SK-N-SH (cell line): ENCODE results near the gene SCGB3A1.

Experiments used
- EZH2phosphoT487 ChIP-seq: fragments of 200-600 bp; sonication (generic); IDR thresholded peaks from 2 replicates; pipeline ENCODE4 v1.6.1; 2017; ENCODE audit warnings: low read depth, mixed run types, mild to moderate bottlenecking, antibody characterized with exemption, moderate library complexity, borderline replicate concordance
- FOXM1 ChIP-seq: IDR thresholded peaks from 2 replicates; pipeline ENCODE4 v1.4.0; 2012; ENCODE audit warnings: low read depth, mild to moderate bottlenecking
- JUND ChIP-seq: IDR thresholded peaks from 2 replicates; pipeline ENCODE4 v1.4.0; 2012
- RFX5 ChIP-seq: IDR thresholded peaks from 2 replicates; pipeline ENCODE4 v1.6.1; 2012; ENCODE audit warnings: mild to moderate bottlenecking, improper control_type of control experiment, low read length
- SIN3A ChIP-seq: IDR thresholded peaks from 2 replicates; pipeline ENCODE4 v1.6.1; 2012; ENCODE audit warnings: low read depth, mild to moderate bottlenecking, low read length, moderate library complexity, borderline replicate concordance
- TF ChIP-seq, protein P1 (sequence below): fragments of 200-600 bp; sonication (generic); IDR thresholded peaks from 2 replicates; pipeline ENCODE4 v1.6.1; 2017; ENCODE audit warnings: antibody characterized with exemption, mild to moderate bottlenecking, moderate library complexity
- TF ChIP-seq, protein P2 (sequence below): IDR thresholded peaks from 2 replicates; pipeline ENCODE4 v1.4.0; 2012; ENCODE audit warnings: low read depth

DNA sequence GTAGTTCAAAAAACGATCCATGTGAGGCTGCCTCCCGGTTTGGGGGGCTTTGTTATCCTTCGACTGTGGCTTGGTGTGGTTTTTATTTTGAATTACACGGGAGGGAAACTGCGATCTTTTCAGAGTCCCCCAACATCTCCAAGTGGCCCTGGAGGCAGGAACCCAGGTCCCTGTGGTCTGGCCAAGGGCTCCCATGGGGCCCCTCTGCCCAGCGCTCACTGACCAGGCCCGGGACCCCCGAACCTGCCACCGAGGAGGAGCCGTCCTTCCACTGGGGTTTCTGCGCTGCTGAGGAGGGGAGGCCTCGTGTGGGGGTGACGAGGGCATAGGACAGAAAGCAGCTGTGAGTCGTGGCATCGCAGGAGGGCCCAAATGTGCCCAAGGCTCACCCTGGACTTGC is 18.1 kb upstream of the SCGB3A1 start:
- TF ChIP-seq, protein P1, sequence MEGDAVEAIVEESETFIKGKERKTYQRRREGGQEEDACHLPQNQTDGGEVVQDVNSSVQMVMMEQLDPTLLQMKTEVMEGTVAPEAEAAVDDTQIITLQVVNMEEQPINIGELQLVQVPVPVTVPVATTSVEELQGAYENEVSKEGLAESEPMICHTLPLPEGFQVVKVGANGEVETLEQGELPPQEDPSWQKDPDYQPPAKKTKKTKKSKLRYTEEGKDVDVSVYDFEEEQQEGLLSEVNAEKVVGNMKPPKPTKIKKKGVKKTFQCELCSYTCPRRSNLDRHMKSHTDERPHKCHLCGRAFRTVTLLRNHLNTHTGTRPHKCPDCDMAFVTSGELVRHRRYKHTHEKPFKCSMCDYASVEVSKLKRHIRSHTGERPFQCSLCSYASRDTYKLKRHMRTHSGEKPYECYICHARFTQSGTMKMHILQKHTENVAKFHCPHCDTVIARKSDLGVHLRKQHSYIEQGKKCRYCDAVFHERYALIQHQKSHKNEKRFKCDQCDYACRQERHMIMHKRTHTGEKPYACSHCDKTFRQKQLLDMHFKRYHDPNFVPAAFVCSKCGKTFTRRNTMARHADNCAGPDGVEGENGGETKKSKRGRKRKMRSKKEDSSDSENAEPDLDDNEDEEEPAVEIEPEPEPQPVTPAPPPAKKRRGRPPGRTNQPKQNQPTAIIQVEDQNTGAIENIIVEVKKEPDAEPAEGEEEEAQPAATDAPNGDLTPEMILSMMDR, result no peak
- TF ChIP-seq, protein P2, sequence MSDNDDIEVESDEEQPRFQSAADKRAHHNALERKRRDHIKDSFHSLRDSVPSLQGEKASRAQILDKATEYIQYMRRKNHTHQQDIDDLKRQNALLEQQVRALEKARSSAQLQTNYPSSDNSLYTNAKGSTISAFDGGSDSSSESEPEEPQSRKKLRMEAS, result no peak
- TF ChIP-seq JUND (no peak), FOXM1 (no peak), RFX5 (no peak), SIN3A (no peak), EZH2phosphoT487 (no peak)
